Measurements from ENCODE around the gene PADI4.

Gene PADI4

DNA sequence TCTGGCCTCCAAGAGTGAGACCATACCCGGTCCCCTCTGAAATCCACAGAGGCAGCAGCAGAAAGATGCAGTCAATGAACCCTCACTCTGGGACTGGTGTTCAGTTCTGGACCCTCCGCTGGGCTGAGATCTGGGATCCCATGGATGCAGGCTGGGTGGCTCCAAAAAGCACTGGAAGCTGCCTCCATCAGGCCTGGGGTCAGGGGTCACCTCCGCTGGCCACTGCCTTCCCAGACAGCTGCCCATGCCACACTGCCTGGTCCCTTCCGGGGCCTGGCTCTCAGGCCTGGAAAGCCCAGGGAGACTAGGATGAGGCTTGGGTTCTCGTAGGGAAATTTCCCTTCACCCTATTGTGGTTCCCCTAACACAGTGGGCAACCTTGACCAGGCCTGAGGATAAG lies 21.4 kb upstream of the PADI4 start:
- FAIRE-seq = no peak

DNA sequence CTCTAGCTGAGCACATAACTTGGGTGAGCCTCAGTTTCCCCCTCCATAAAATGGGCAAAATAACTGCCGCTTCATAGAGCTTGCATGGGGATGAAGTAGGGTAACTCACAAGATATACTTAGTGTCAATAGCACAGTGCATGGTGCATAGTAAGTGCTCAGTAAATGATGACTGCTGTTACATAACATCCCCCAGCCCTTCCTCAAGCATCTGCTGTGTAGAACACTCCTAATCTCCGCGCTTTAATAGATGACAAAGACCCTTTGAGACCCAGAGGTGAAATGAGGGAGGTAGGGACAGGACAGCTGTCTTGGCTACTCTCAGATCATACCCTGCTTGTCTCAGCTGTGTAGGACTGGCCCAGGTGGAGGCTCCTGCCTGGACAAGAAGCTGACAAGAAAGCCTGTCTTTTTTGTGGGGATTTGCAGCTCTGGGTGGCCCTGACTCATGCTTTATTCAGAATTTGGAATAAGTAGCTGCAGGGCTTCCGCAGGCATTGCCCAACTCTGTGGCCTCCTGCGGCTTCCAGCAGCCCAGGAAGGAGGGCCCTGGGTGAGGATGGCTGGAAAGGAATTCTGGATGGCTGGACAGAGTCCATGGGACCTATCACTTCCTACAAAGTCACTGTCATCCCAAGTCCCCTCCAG lies 20.7 kb upstream of the PADI4 start:
- no peak for FAIRE-seq

DNA sequence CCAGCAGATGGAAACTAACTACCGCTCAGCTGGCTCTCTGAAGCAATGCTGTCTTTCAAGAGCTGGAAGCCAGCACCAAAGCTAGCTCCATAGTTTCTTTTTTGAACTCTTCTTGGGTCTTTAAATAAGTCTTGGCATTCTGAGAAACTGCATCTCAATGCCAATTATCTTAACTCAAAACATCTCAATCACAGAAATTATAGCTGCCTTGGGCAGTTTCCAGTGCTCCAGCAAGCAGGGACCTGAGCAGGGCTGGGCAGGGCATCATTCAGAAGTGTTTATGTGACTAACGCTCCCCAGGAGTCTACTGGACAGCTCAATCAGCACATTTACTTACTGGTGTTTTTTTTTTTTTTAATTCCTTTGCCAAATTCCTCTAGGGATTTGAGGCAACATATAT lies 18.3 kb upstream of the PADI4 start:
- FAIRE-seq = no peak

DNA sequence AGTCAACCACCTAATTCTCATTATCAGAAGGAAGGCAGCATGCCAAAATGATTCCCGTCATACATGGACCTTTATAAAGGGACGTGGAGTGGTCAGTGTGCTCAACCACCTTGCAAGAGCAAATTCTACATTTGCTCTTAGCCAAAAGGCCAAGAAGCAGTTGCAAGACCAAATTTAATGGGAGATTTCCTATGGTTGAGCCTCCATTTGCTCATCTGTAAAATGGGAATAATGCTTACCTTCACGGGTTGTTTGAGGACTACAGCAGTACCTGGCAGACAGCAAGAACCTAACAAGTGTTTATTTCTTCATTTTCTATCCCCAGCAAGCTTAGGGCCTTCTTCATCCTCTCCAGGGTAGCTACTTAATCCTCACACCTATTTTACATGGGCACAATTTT lies 17.4 kb upstream of the PADI4 start:
- no peak for FAIRE-seq

DNA sequence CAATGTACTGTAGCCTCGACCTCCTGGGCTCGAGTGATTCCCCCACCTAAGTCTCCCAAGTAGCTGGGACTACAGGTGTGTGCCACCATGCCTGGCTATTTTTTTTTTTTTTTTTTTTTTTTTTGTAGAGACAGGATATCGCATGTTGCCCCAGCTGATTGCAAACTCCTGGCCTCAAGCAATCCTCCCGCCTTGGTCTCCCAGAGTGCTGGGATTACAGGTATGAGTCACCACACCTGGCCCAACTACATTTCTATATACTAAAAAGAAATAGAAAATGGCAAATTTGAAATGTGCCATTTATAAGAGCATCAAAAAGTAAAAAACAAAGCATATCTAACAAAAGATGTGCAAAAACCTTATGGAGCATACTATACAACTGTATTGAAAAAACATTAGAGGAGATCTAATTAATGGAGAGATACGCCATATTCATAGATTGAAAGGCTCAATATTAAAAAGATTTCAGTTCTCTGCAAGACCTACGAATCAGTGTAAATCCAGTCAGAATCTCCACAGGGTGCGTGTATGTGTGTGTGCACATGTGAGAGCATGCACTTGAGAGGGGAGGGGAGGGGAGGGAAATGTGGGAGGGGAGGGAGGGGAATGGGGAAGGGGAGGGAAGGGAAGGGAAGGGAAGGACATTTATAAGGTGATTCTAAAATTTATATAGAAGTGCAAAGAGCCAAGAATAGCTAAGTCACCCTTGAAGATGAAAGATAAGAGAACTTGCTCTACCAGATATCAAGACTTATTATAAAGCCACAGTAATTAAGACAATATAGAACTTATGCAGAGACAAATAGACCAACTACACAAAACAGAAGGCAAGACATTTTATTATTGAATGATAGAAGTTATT lies 15.5 kb upstream of the PADI4 start:
- FAIRE-seq = no peak

DNA sequence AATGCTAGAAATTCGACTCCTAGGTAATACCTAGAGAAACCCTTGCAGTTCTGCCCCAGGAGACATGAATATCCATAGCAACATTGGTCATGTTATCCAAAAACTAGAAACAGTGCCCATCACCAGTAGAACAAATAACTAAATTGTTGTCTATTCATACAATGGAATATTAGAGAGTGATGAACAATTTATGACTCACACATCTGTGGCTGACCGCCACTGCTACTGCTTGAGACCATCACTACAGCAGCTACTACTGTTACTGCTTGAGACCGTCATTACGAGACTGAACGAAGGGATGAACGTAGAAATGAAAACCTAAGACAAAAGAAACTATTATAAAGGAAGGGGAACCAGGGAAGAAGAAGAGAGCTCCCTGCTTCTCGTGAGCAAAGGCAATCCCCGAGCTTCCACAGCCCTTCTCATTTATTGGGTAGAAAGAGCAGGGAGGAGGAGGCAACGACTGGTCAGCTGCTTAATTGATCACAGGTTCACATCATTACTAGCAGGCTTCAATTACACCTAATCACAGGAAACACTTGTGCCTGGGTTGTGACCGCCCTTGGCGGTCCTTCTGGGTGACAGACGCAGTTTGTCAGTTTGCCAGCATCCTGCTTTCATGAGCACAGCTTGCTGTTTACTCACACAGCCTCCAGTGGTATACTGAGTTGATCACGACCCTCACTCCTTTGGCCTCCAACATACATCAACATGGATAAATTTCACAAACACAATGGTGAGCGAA lies 14.1 kb upstream of the PADI4 start:
- no peak for FAIRE-seq

DNA sequence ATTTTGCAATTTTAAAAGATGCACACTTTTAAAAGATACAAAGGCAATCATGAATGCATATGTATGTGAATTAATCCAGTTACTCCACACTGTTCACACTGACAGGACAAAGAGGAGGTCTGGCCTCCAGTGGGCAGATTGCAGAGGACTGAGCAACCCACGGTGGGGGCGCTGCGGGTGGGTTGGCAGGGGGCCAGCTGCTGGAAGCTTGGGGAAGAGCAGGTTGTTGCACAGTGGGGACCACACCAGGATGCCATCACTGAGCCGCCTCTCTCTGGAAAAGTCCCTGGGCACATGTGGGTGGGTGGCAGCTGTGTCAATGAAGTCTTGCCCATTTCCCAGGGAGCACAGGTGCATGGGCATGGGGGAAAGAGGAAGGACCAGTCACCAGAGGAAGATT lies 12.7 kb upstream of the PADI4 start:
- no peak for FAIRE-seq

DNA sequence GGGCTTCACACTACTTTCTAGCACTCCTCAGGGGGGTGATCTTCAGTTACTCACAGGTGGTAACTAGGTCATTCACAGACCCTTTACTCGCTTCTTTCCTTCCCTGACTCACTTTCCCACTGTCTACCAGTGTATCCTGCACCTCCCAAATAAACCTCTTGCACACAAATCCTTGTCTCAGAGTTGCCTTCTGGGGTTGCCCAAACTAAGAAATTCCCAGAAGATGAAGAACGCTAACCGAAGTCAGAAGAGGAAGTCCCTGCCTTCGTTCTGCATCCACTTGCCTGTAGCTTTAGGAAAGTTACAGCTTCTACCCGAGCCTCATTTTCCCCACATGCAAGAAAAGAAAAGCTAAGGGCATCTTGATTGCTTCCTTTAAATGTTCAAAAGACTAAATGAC lies 11.9 kb upstream of the PADI4 start:
- no peak for FAIRE-seq

DNA sequence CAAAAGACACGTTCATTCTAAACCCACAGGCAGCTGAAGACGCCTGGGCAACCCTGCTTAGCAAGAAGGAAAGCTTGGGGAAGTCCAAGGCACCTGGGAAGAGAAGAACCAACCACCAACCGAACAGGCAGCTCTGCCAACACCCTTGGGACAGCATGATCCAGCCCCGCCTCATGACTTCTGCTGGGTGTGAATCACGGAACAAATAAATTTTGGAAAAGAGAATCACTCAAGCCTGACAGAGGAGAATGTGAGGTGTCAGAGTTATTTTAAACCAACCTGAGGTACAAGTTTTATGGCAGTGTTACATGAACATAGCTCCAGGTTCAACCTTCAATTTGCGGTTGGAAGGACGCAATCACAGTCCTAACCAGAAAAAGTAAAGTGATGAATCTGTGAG lies 10.0 kb upstream of the PADI4 start:
- no peak for FAIRE-seq

DNA sequence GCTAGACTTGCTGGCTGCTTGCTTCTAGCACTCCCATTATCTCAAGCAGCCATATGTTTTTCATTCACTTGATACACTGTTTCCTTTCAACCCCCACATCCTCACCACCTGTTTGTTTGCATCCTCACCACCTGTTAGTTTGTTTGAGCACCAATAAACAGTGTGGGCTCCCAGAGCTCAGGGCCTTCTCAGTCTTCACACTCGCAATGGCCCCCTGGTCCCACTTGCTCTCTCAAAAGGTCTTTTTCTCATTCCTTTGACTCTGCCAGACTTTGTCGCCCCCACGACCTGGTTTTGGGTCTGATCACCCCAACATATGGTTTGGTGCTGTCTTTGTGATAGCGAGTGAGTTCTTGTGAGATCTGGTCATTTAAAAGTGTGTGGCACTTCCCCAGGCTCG lies 6.2 kb upstream of the PADI4 start:
- no peak for FAIRE-seq

DNA sequence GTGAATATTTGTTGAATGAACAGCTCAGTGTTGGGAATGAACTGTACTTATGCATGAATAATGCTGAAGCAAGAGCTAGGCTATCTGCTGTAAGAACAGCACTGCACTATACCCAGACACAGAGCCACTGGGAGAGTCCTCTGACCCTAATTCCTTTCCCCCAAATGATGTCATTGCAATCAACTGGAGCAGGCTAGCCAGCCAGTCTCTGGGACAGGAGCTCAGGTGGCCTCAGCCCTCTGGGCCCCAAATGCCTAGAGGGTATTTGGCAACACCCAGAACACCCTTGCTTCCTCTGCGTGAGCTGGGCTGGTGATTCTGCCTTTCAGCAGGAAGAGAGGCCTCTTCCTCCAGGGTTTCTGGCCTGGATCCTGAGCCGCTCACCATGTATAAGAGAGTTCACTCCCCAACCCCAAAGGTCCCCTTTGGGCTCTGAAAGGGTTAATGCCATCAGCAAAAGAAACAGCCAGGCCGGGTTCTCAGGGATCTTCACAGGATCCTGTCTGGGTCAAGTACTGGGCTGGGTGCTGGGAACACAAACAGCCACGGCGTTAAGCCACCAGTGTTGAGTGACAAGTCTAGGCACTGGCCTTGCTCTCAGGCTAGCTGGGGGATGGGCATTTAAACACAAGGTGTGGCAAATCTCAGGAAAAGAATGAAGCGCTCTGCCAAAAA lies 3.7 kb upstream of the PADI4 start:
- no peak for FAIRE-seq

DNA sequence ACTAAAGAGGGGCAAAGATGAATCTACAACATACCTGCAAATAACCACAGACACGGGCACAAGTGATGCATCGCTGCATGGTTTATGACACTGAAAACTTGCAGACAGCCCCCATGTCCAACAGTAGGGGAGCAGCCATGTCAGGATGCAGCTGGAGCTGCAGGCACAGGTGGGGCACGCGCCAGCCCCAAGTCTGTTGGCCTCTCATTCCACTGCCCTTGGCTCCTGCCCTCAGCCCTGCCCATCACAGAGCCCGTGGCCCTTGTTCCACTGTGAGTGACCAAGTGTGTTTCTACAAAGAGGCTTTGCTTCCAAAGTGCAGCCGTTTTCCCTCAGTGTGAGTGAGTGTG lies 3.2 kb upstream of the PADI4 start:
- no peak for FAIRE-seq

DNA sequence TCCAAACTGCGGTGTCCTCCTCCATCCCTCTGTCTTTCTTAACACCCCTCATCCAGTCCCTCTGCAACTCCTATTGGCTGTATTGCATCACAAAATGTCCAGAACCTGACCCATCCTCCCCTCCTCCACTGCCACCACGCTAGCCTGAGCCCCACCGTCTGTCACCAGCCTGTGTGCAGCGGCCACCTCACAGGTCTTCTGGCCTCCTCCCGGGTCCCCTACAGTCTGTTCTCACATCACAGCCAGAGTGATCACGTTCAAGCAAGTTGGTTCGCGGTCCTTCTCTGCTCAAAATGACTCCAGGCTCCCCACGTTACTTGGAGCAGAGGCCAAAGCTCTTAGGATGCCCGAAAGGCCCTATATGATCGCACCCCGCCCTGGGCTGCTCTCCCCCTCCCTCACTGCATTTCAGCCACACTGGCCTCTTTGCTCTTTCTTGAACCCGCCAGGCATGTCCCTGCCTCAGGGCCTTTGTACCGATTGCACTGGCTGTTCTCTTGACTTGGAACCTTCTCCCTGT lies 2.4 kb upstream of the PADI4 start:
- no peak for FAIRE-seq

DNA sequence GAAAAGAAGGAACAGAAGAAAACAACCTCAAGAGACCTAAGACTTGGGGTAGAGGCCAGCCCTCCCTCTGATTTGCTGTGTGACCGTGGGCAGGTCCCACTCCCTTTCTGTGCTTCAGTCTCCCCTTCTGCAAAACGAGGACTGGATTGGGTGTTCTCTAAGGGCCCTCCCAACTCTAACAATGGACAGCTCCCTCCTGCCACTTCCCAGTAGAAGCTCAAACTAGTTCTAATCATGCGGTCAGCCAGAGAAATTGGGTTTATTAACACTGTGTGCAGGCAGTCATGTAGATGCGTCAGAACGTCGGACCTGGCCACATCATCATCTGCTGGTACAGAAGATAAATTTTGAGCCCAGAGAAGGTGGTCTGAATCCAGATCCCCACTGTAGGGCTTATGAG lies 1.6 kb upstream of the PADI4 start:
- FAIRE-seq = no peak

DNA sequence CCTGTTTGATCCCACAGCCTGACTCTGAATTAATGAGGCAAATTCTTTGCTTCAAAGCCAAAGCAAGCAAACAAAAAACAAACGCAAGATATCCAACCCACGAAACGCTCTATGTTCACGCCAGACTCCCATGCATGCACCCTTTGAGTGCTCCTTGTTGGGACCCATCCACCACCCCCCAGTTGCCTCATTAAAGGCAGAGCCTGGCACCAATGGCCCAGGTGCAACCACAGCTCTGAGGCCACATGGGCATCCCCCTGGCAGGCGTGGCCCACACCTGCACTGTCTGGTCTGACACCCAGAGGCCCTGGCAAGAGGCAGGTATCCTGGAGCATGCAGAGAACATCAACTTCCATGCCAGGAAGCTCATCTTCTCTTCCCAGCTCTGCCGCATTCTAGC lies 1.1 kb upstream of the PADI4 start:
- FAIRE-seq = no peak

DNA sequence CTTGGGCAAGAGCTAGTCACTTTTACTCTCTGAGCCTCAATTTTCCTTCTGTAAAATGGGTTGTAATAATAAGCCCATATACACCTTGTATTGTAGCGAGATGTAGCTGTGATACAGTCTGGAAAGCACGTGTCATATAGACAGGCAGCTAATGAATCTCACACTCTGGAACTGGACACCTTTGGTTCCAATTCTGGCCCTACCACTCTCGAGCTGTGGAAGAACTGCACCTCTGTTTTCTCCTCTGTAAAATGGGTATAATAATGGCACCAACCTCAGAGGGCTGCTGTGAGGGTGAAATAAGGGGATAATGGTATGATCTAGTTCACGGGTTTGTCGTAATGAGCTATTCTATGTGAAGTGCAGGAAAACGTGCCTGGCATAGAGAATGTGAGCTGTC lies 668 bp upstream of the PADI4 start:
- FAIRE-seq = no peak

DNA sequence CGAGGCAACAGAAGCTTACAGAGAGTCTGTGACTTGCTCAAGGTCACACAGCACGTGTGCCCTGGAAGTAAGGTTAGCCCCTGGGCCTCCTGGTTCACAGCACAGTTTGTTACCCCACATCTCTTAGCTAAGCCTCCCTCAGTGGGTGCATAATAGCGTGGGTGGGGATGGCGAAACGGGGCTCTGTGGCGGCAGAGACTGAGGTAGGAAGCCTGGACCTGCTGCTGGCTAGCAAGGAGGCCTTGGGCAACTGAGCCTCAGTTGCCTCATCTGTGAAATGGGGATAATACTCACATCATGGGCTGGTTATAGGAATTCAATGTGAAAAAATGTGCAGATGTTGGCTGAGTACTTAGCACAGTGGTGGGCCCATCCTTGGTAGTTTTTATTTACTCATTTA lies 596 bp downstream of the PADI4 start:
- no peak for FAIRE-seq

DNA sequence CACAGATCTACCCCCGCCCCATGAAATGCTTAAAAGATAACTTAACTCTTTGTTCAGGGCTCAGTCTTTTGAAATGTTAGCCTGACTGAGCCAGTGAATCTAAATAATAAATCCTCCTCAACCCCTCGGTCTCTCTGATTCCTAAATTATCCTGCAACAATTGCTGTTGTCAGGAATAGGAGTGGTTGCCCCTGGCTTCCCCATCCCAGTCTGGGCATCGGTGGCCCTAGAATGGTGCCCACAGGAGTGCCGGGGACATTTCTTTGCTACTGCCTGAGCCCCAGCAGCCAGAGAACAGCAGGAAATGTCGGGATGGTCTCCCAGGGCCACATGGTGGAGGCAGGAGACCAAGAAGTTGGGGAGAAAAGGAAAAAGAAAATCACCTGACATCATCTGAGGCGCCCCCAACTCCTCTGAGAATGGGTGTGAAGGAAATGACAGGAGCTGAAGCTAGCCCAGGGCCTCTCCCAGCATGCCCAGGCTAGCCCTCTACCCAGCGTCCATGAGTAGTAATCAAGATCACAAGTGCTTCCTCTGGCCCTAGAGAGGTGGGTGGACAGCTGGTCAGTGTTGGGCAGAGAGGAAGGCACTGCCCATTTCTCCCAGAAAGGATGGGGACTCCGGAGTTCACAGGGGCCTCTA lies 1.6 kb downstream of the PADI4 start:
- FAIRE-seq = no peak

DNA sequence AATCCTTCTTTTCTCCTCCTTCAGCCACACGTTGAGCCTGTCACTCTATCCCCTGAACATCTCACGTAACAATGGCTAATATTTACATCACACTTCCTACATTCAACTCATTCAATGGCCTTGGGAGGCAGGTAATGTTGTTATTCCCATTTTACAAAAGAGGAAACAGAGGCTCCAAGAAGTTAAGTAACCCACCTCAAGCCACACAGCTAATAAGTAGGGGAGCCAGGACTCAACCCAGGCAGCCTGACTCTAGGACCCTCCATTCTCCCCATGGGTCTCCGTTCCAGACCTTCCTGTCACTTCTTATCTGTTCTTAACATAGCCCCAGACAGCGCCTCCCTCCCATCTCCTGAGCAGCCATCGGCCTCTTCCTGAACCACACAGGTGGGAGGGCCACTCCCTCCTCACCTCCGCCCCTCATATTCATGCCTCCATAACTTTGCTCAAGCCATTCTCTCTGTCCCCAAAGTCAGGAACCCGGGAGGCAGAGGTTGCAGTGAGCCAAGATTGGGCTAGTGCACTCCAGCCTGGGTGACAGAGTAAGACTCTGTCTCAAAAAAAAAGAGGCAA lies 2.2 kb downstream of the PADI4 start:
- FAIRE-seq = no peak

DNA sequence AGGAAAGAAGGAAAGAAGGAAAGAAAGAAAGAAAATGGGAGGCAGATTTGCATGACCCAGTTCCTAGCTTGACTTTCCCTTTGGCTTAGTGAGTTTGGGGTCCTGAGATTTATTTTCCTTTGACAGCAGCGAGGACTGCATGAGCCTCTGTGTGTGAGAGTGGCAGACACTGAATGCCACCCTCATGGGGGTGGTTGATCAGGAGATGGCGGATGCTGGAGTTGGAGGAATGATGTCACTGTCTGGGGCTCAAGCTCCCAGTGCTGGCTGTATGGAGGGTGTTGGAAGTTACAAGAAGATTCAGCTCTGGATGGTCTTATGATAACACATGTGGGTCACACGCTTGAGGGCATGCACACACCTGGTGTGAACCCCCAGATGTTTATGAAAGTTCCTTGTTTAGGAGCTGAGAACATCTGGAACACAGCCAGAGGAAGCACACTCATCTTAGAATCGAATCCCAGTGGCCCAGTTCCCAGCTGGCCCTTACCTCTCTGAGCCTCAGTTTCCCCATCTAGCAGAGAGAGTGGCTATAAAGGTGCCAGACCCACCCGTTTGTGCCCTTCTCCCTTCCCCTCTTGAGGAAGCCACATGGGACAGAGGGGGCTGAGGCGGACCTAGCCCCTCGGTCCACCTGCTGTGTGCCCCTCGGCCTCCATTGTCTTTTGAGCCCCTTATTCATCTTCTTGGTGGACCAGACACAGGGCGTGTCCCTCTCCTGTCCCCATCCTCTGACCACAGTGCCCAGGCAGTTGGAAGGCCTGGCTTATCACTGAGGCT lies 5.7 kb downstream of the PADI4 start:
- no peak for FAIRE-seq

DNA sequence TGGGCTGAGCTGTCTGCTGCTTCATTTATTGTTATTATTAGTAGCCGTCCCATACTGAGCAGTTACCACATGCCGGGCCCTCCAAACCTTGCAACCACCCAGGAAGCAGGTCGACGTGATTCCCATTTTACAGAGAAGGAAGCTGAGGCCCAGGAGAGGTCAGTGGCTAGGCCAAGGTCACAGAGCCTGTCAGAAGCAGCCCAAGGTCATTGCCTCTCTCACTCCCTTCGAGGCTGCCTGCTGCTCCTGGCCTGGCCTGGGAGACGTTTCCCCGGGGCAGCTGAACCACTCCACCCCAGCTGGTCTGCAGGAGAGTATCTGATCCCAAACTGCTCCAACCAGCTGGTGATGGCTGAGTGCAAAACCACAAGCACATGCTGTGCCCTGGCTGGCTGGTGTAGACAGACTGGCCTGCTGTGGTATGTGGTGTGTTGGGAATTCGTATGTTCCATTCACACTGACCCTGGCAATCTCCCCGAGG lies 6.5 kb downstream of the PADI4 start:
- FAIRE-seq = no peak

All from TTC549 (cell line).